Measurements from ENCODE around the gene DLD.

DNA sequence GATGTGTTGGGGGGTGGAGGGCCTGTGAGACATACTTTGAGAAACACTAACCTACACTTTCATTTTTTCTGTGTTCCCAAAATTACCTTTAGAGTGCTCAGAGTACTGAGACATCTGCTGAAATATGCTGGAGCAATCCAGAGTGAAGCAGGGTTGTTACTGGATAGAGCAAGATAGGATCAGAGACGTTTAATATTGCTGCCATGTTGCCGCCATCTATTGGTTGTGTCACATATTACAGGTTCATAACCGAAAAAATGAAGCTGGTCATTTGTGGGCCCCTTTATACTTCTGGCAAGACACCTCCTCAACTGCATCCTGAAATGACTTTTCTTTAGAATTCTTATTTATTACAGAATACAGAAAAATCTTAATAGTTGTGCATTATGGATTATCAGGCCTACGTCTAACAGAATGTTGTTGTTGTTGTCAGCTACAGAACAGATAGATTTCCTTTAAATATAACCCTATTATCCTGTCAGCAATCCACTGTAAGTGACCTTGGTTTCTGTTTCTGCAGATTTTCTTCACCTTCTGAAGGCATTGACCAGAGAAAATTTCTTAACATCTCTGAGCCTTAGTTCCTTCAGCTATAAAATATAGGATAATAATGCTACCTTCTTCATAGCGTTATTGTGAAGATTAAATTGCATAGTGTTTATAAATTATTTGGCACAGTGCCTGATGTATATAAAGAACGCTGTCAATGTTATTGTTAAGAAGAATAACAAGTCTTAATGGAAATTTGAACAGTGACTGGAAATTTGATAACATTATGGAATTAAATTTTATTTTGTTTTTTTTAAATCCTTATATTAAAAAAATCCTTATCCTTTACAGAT lies 16.2 kb upstream of the DLD start:
- TF ChIP-seq ZBTB7A (CRISPR knock-in tag; IDR thresholded peaks at IDR 0.05) (no peak), HES4 (CRISPR knock-in tag; IDR thresholded peaks at IDR 0.05; ENCODE audit: borderline replicate concordance) (no peak), ZNF468 (CRISPR knock-in tag; IDR thresholded peaks at IDR 0.05) (no peak), RFXANK (CRISPR knock-in tag; IDR thresholded peaks at IDR 0.05) (no peak)
- TF ChIP-seq, protein P1, sequence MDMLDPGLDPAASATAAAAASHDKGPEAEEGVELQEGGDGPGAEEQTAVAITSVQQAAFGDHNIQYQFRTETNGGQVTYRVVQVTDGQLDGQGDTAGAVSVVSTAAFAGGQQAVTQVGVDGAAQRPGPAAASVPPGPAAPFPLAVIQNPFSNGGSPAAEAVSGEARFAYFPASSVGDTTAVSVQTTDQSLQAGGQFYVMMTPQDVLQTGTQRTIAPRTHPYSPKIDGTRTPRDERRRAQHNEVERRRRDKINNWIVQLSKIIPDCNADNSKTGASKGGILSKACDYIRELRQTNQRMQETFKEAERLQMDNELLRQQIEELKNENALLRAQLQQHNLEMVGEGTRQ (IDR thresholded peaks at IDR 0.05; ENCODE audit: low read depth, low read length): no peak
- TF ChIP-seq, protein P1 (CRISPR knock-in tag; IDR thresholded peaks at IDR 0.05; ENCODE audit: borderline replicate concordance): no peak

Data from HepG2 (cell line).